Measurements from ENCODE around the gene SLC6A11.

GRCh38 chr3:10907262-10907661 is 91.2 kb downstream of the SLC6A11 start:
- TF ChIP-seq POLR2A (IDR thresholded peaks at IDR 0.05) (no peak), POLR2AphosphoS5 (IDR thresholded peaks at IDR 0.05) (no peak), EP300 (IDR thresholded peaks at IDR 0.05) (no peak)
- TF ChIP-seq, protein P1, sequence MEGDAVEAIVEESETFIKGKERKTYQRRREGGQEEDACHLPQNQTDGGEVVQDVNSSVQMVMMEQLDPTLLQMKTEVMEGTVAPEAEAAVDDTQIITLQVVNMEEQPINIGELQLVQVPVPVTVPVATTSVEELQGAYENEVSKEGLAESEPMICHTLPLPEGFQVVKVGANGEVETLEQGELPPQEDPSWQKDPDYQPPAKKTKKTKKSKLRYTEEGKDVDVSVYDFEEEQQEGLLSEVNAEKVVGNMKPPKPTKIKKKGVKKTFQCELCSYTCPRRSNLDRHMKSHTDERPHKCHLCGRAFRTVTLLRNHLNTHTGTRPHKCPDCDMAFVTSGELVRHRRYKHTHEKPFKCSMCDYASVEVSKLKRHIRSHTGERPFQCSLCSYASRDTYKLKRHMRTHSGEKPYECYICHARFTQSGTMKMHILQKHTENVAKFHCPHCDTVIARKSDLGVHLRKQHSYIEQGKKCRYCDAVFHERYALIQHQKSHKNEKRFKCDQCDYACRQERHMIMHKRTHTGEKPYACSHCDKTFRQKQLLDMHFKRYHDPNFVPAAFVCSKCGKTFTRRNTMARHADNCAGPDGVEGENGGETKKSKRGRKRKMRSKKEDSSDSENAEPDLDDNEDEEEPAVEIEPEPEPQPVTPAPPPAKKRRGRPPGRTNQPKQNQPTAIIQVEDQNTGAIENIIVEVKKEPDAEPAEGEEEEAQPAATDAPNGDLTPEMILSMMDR (IDR thresholded peaks at IDR 0.05): no peak

All from gastroesophageal sphincter (tissue), 3 donors.